HepG2 (cell line): ENCODE data around the gene UBE2R2. TPM values are rescaled to one million over a fixed set of nuclear protein-coding genes. Genes with fewer than 3 reads are reported as not detected.

Source experiments
- ATAC-seq: fragments of 200-7000 bp; cut with Tn5 transposase; 3 replicates; pipeline ENCODE4 v1.9.1; 2020; ENCODE audit warnings: mild to moderate bottlenecking, moderate library complexity
- BruUV-seq: library from RNA; stranded (reverse); fragments of 400-500 nt; replicated peaks from 2 replicates; lab custom pipeline; 2021; lab: Mats Ljungman, UMichigan
- CTCF ChIA-PET: fragments of 300-600 bp; formaldehyde crosslinking; extraction: SDS; loops from one replicate; lab custom pipeline; 2021; ENCODE audit warnings: low total read pairs, inconsistent platforms, low intra/inter-chr PET ratio; lab: Yijun Ruan, JAX
- POLR2A ChIA-PET: fragments of 350-600 bp; sonication (Branson Sonifier 250); formaldehyde crosslinking; loops from one replicate; lab custom pipeline; 2020; ENCODE audit warnings: antibody characterized with exemption, inconsistent platforms; lab: Yijun Ruan, JAX
- DNase-seq: peaks from one replicate; pipeline ENCODE4 v3.0.0-alpha.2; 2015; ENCODE audit warnings: low spot score
- FAIRE-seq: peaks from 3 replicates; lab custom pipeline; 2011; peaks lifted over from hg19 to GRCh38; lab: Jason Lieb, UNC
- H2AFZ ChIP-seq: one replicate; pipeline ENCODE4 v1.6.1; 2011; ENCODE audit warnings: low read length, inconsistent platforms
- H3K27ac ChIP-seq: fragments of 300-600 bp; 3 replicates; pipeline ENCODE4 v1.8.0; 2011; ENCODE audit warnings: mixed run types, mild to moderate bottlenecking, mixed read lengths, low read length, inconsistent platforms; ENCODE audit not compliant: insufficient read depth; ENCODE audit errors: extremely low read length
- H3K27me3 ChIP-seq, 2 experiments: fragments of 200-600 bp in 1 of 2; 2 replicates in 1 of 2; 3 replicates in 1 of 2; pipeline versions ENCODE4 v1.6.0 to v1.8.0; 2011; ENCODE audit warnings: low read length in 2 of 2, mild to moderate bottlenecking in 2 of 2, moderate library complexity in 2 of 2, inconsistent platforms in 1 of 2; ENCODE audit not compliant: insufficient read depth in 2 of 2, control insufficient read depth in 1 of 2
- H3K36me3 ChIP-seq, 2 experiments: fragments of 200-600 bp in 1 of 2; replicated peaks in 1 of 2; 2 replicates in 1 of 2; 3 replicates in 1 of 2; pipeline versions ENCODE4 v1.5.1 to v1.8.0; 2011; ENCODE audit warnings: low read length in 2 of 2, inconsistent platforms in 1 of 2; ENCODE audit not compliant: insufficient read depth in 2 of 2, control insufficient read depth in 1 of 2
- H3K4me1 ChIP-seq: 2 replicates; pipeline ENCODE4 v1.5.1; 2012; ENCODE audit warnings: low read length, inconsistent platforms; ENCODE audit not compliant: insufficient read depth
- H3K4me2 ChIP-seq: 2 replicates; pipeline ENCODE4 v1.6.0; 2011; ENCODE audit warnings: low read depth, low read length, inconsistent platforms
- H3K4me3 ChIP-seq, 3 experiments: fragments of 200-600 bp in 1 of 3; sonication (generic), shearing (Covaris generic) in 1 of 3; replicated peaks in 1 of 3; 2 replicates each; pipeline ENCODE4 v1.5.1; 2011 to 2016; ENCODE audit warnings: low read length in 3 of 3, inconsistent platforms in 2 of 3, low read depth in 2 of 3, mild to moderate bottlenecking in 2 of 3, control low read depth in 1 of 3, mixed read lengths in 1 of 3; ENCODE audit not compliant: insufficient read depth in 1 of 3
- H3K79me2 ChIP-seq: one replicate; pipeline ENCODE4 v1.6.1; 2011; ENCODE audit warnings: low read length, inconsistent platforms; ENCODE audit not compliant: insufficient read depth
- H3K9ac ChIP-seq: 2 replicates; pipeline ENCODE4 v1.6.0; 2011; ENCODE audit warnings: mild to moderate bottlenecking, low read depth, low read length, inconsistent platforms; ENCODE audit not compliant: insufficient read depth
- H3K9me3 ChIP-seq: 2 replicates; pipeline ENCODE4 v1.5.1; 2012; ENCODE audit warnings: mild to moderate bottlenecking, low read length
- H4K20me1 ChIP-seq: 2 replicates; pipeline ENCODE4 v1.6.0; 2011; ENCODE audit warnings: inconsistent platforms, mild to moderate bottlenecking, low read length, moderate library complexity; ENCODE audit not compliant: insufficient read depth
- ATF6 ChIP-seq: sonication (generic); formaldehyde crosslinking; conservative IDR thresholded peaks from 2 replicates; pipeline ENCODE4 v1.4.0; 2020; ENCODE audit warnings: missing genetic modification reagents
- FOXK1 ChIP-seq: sonication (generic); formaldehyde crosslinking; IDR thresholded peaks from 2 replicates; pipeline ENCODE4 v1.4.0; 2020; ENCODE audit warnings: low read depth, missing genetic modification reagents, borderline replicate concordance
- LCORL ChIP-seq, 2 experiments: fragments of 450-650 bp in 1 of 2; sonication (generic) in 1 of 2; formaldehyde crosslinking in 1 of 2; IDR thresholded peaks; 2 replicates each; pipeline versions ENCODE4 v1.5.0 to v1.6.1; 2017 to 2020; ENCODE audit warnings: antibody characterized with exemption in 1 of 2, missing genetic modification reagents in 1 of 2
- RELA ChIP-seq: sonication (generic); formaldehyde crosslinking; IDR thresholded peaks from 2 replicates; pipeline ENCODE4 v1.4.0; 2020; ENCODE audit warnings: missing genetic modification reagents
- TMF1 ChIP-seq: sonication (generic); formaldehyde crosslinking; IDR thresholded peaks from 2 replicates; pipeline ENCODE4 v1.8.1; 2022; ENCODE audit warnings: low read depth, missing genetic modification reagents
- ZEB1 ChIP-seq: IDR thresholded peaks from 2 replicates; pipeline ENCODE4 v1.6.1; 2012; ENCODE audit warnings: mild to moderate bottlenecking, low read depth, inconsistent platforms; ENCODE audit not compliant: insufficient replicate concordance
- ZIK1 ChIP-seq: sonication (generic); formaldehyde crosslinking; IDR thresholded peaks from 2 replicates; pipeline ENCODE4 v1.5.0; 2020; ENCODE audit warnings: mild to moderate bottlenecking, low read depth, missing genetic modification reagents, borderline replicate concordance
- ZNF18 ChIP-seq: sonication (generic); formaldehyde crosslinking; IDR thresholded peaks from 2 replicates; pipeline ENCODE4 v1.8.0; 2022; ENCODE audit warnings: mild to moderate bottlenecking, missing genetic modification reagents; ENCODE audit not compliant: insufficient replicate concordance
- ZNF567 ChIP-seq: sonication (generic); formaldehyde crosslinking; IDR thresholded peaks from 2 replicates; pipeline ENCODE4 v1.8.1; 2023; ENCODE audit warnings: mild to moderate bottlenecking, missing genetic modification reagents, borderline replicate concordance
- ZNF775 ChIP-seq: sonication (generic); formaldehyde crosslinking; IDR thresholded peaks from 2 replicates; pipeline ENCODE4 v1.4.0; 2020; ENCODE audit warnings: missing genetic modification reagents, mild to moderate bottlenecking, moderate library complexity, borderline replicate concordance
- ZNF850 ChIP-seq: sonication (generic); formaldehyde crosslinking; conservative IDR thresholded peaks from 2 replicates; pipeline ENCODE4 v1.9.0; 2021; ENCODE audit warnings: mild to moderate bottlenecking, missing genetic modification reagents
- WGBS: methylation state at CpG from one replicate; pipeline ENCODE4 v1.1.6; 2017; ENCODE audit warnings: low lambda C conversion rate; 5-methylcytosine and 5-hydroxymethylcytosine counted together
- in situ Hi-C: cut with HindIII; loops from 2 replicates; pipeline ENCODE4 v1.10.0; 2017; ENCODE audit warnings: low pct_unique_long_range_greater_than_20kb; ENCODE audit not compliant: extremely low pct_ligation_motif_present
- intact Hi-C: fragments of 100-400 bp; cut with micrococcal nuclease; formaldehyde crosslinking; loops from one replicate; pipeline ENCODE4 v1.10.0; 2022; ENCODE audit not compliant: unreplicated experiment
- polyA plus RNA-seq, 8 experiments: library from polyadenylated mRNA; depleted of rRNA in 3 of 8; stranded (reverse) in 7 of 8; unstranded in 1 of 8; fragments of >200 nt; fragmentation: Illumina TruSeq in 4 of 8; extraction: Trizol in 4 of 8; gene quantifications; 2 replicates each; pipeline versions ENCODE4 v1.2.1 to v1.2.3, GENCODE V29; 2011 to 2016; ENCODE audit warnings: low read depth in 4 of 8, missing spikeins in 1 of 8, mixed read lengths in 1 of 8; ENCODE audit not compliant: insufficient read depth in 1 of 8
- total RNA-seq, 5 experiments: library from RNA; depleted of rRNA; stranded (reverse); fragments of >200 nt; fragmentation: Illumina TruSeq; extraction: Trizol; gene quantifications; 2 replicates each; pipeline ENCODE4 v1.2.3, GENCODE V29; 2016; ENCODE audit warnings: low read depth in 1 of 5
- TF ChIP-seq, protein P1 (sequence below): sonication (generic); formaldehyde crosslinking; IDR thresholded peaks from 2 replicates; pipeline ENCODE4 v1.4.0; 2020; ENCODE audit warnings: low read depth, mild to moderate bottlenecking, missing genetic modification reagents

UBE2R2 gene
- total and polyA plus RNA-seq, 2 of the 13 experiments (the other 11 are each of a cell fraction or from before 2014, with no cell fraction given), result 14.8 to 20.9 TPM

DNA sequence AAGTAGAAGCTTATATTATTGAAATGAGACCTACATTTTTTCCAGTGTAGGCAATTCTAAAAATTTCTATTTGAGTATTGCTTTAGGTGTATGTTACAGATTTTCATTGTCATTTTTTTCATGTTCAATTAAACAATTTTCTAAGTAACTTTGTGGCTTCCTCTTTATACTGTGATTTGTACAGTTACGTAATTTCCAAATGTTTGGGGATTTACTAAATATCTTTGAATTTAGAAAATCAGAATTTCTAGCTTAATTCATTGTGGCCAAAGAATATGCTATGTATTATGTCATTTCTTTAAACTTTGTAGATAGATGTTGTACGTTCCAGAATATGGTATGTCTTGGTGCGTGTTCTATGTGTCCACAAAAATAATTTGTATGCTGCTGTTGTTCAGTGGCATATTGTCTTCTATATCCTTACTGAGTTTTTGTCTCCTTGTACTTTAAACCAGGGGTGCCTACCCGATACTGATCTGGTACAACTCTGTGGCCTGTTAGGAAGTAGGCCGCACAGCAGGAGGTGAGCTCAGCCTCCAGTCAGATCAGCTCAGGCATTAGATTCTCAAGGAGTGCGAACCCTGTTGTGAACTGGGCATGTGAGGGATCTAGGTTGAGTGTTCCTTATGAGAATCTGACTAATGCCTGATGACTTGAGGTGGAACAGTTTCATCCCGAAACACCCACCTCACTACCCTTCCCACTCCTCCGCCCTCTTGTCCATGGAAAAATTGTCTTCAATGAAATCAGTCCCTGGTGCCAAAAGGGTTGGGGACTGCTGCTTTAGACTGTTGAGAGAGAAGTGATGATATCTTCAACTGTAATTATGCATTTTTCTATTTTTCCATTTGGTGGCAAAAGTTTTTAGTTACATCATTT lies 63.5 kb downstream of the UBE2R2 start:
- in situ Hi-C loops, result no loop called here
- intact Hi-C loops, result no loop called here
- H3K9me3 ChIP-seq, result no peaks in the 10 kb centered on the region
- H3K9ac ChIP-seq, result no peak overlapping the region
- no peak overlapping the region for H3K4me3 ChIP-seq
- ChIA-PET CTCF (no interaction called here), POLR2A (no interaction called here)
- no peak overlapping the region for H3K27ac ChIP-seq
- peaks cover 17% of the 10 kb centered on the region for H3K4me1 ChIP-seq
- peaks cover 91% of the 10 kb centered on the region for H3K79me2 ChIP-seq
- WGBS, result 93% methylated on average over 8 of the region's 8 CpGs
- 0 out of 5 replicates have a peak, but pooled peaks cover 0 to 5% of the 10 kb centered on the region in 2 experiments for H3K36me3 ChIP-seq
- BruUV-seq, result no TSS peak
- no peak overlapping the region for H2AFZ ChIP-seq
- no peaks in the 10 kb centered on the region for H3K27me3 ChIP-seq
- no peak overlapping the region for H3K4me2 ChIP-seq
- TF ChIP-seq, protein P1, sequence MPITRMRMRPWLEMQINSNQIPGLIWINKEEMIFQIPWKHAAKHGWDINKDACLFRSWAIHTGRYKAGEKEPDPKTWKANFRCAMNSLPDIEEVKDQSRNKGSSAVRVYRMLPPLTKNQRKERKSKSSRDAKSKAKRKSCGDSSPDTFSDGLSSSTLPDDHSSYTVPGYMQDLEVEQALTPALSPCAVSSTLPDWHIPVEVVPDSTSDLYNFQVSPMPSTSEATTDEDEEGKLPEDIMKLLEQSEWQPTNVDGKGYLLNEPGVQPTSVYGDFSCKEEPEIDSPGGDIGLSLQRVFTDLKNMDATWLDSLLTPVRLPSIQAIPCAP (CRISPR knock-in tag), result no peak
- peaks cover 32% of the 10 kb centered on the region for H4K20me1 ChIP-seq
- no peak for ATAC-seq
- no peak for FAIRE-seq
- DNase-seq, result no peak

DNA sequence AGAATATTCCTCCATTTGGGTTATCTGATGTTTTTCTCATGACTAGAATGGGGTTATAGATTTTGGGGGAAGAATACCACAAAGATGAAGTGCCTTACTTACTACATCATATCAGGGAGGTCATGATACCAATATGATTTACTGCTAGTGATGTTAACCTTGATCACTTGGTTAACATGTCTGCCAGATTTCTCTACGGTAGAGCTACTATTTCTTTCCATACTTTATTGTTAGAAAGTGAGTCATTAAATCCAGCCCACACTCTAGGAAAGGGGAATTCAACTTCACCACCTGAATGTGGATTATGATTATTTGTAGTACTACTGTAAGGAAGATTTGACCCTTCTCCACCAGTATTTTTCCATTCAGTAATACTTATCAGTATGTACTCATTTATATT lies 64.7 kb downstream of the UBE2R2 start:
- no peak for DNase-seq
- ChIA-PET CTCF (no interaction called here), POLR2A (no interaction called here)
- Histone ChIP-seq H3K4me1 (peaks cover 18% of the 10 kb centered on the region), H2AFZ (no peak overlapping the region), H3K9me3 (no peaks in the 10 kb centered on the region), H3K79me2 (peaks cover 90% of the 10 kb centered on the region), H3K4me2 (no peak overlapping the region), H3K36me3 (peaks cover 0 to 5% of the 10 kb centered on the region in 2 experiments; a peak in 1 of 5 replicates), H4K20me1 (peaks cover 39% of the 10 kb centered on the region), H3K27me3 (no peaks in the 10 kb centered on the region), H3K27ac (no peak overlapping the region), H3K9ac (no peak overlapping the region), H3K4me3 (no peak overlapping the region)
- WGBS, result 100% methylated on average over 1 of the region's 1 CpG
- no TSS peak for BruUV-seq
- intact Hi-C loops (no loop called here), in situ Hi-C loops (no loop called here)
- ATAC-seq, result no peak
- no peak for FAIRE-seq
- TF ChIP-seq LCORL (IDR thresholded peaks at IDR 0.05), result no peak
- no peak for TF ChIP-seq LCORL (CRISPR knock-in tag; IDR thresholded peaks at IDR 0.05)
- TF ChIP-seq ZNF567 (CRISPR knock-in tag), result no peak
- TF ChIP-seq ZIK1 (CRISPR knock-in tag), result no peak
- TF ChIP-seq ZNF775, result no peak
- no peak for TF ChIP-seq ATF6 (CRISPR knock-in tag)
- no peak for TF ChIP-seq ZNF18
- no peak for TF ChIP-seq TMF1
- TF ChIP-seq RELA (CRISPR knock-in tag), result no peak
- TF ChIP-seq FOXK1, result no peak
- no peak for TF ChIP-seq ZNF850 (CRISPR knock-in tag)
- TF ChIP-seq ZEB1, result no peak
